ENCODE data around the gene SCEL. TPM values are rescaled to one million over a fixed set of nuclear protein-coding genes. Genes with fewer than 3 reads are reported as not detected.

The SCEL gene
- total RNA-seq, 1 donor from 2014 or later, result 91.3 TPM

DNA sequence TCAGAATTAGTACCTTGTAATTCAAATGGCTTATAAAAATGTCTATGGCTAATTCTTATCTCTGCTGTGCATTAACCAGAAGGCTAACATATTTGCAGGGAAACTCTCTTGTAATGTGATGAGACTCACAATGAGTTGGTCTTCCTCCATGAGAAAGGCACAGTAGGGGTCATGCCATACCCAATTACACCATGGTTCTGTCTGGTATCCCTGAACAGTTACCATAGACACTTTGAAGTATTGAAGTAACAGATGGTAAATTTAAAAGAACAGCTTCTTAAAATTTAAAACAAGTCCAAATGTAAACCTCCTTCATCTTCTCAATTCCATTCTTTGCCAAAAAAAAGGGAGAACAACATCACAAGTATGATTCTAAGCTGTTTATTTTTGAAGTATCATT is 139.3 kb downstream of the SCEL start:
- Histone ChIP-seq H3K4me3 (no peak overlapping the region), H3K27me3 (no peaks in the 10 kb centered on the region), H3K36me3 (no peaks in the 10 kb centered on the region), H3K4me1 (no peaks in the 10 kb centered on the region), H3K9me3 (no peaks in the 10 kb centered on the region), H3K27ac (no peak overlapping the region)
- intact Hi-C loops (cut with DNase I), result no loop called here
- TF ChIP-seq CTCF (IDR thresholded peaks at IDR 0.05) (no peak), POLR2AphosphoS5 (IDR thresholded peaks at IDR 0.05; ENCODE audit: insufficient read depth in 1 of 2, low read depth in 1 of 2) (no peak), POLR2A (IDR thresholded peaks at IDR 0.05) (no peak)
- DNase-seq (ENCODE audit: extremely low spot score in 2 of 2), result no peak

- Histone ChIP-seq H3K36me3 (no peaks in the 10 kb centered on the region), H3K4me3 (no peak overlapping the region), H3K27ac (no peak overlapping the region), H3K4me1 (no peaks in the 10 kb centered on the region), H3K27me3 (no peaks in the 10 kb centered on the region), H3K9me3 (no peaks in the 10 kb centered on the region)
- intact Hi-C loops (cut with DNase I), result no loop called here
- no peak for DNase-seq (ENCODE audit: extremely low spot score in 2 of 2)
- TF ChIP-seq POLR2AphosphoS5 (IDR thresholded peaks at IDR 0.05; ENCODE audit: insufficient read depth in 1 of 2, low read depth in 1 of 2) (no peak), CTCF (IDR thresholded peaks at IDR 0.05) (no peak)
Measured at GRCh38 chr13:77678691-77679235, 143.3 kb downstream of the SCEL start.

- Histone ChIP-seq H3K36me3 (no peaks in the 10 kb centered on the region), H3K27ac (no peak overlapping the region), H3K27me3 (no peaks in the 10 kb centered on the region), H3K4me3 (no peak overlapping the region), H3K4me1 (no peaks in the 10 kb centered on the region), H3K9me3 (no peaks in the 10 kb centered on the region)
- TF ChIP-seq CTCF (IDR thresholded peaks at IDR 0.05), result no peak
- TF ChIP-seq POLR2AphosphoS5 (IDR thresholded peaks at IDR 0.05; ENCODE audit: insufficient read depth in 1 of 2, low read depth in 1 of 2), result no peak
- TF ChIP-seq POLR2A (IDR thresholded peaks at IDR 0.05), result no peak
- no peak for DNase-seq (ENCODE audit: extremely low spot score in 2 of 2)
- intact Hi-C loops (cut with DNase I), result no loop called here
Measured at GRCh38 chr13:77687799-77688198, 152.3 kb downstream of the SCEL start.

DNA sequence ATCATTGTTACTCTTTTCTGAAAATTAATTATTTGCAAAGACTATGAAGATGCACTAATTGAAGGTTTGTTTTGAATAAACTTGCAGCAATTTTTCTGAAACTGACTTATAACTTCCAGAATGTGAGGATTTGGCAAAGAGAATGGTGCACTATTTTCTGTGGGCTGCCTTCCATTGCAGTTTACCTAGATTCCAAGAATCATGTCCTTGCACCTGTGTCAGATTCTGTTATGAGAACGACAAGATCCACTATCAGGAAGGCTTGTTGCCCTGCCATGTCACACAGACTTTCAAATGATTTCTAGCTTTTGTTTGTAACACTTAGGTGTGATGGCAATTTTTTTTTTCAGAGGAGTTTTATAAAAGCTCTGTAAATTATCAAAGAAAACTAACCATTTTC is 156.4 kb downstream of the SCEL start:
- Histone ChIP-seq H3K36me3 (no peaks in the 10 kb centered on the region), H3K4me1 (peaks cover 9% of the 10 kb centered on the region), H3K9me3 (no peaks in the 10 kb centered on the region), H3K27me3 (no peaks in the 10 kb centered on the region), H3K27ac (no peak overlapping the region), H3K4me3 (no peak overlapping the region)
- TF ChIP-seq POLR2AphosphoS5 (IDR thresholded peaks at IDR 0.05; ENCODE audit: insufficient read depth in 1 of 2, low read depth in 1 of 2) (no peak), POLR2A (IDR thresholded peaks at IDR 0.05) (no peak), CTCF (IDR thresholded peaks at IDR 0.05) (no peak)
- intact Hi-C loops (cut with DNase I), result no loop called here
- no peak for DNase-seq (ENCODE audit: extremely low spot score in 2 of 2)

- Histone ChIP-seq H3K9me3 (no peaks in the 10 kb centered on the region), H3K27me3 (no peaks in the 10 kb centered on the region), H3K27ac (no peak overlapping the region), H3K4me3 (no peak overlapping the region), H3K4me1 (peaks cover 9% of the 10 kb centered on the region), H3K36me3 (no peaks in the 10 kb centered on the region)
- TF ChIP-seq POLR2AphosphoS5 (IDR thresholded peaks at IDR 0.05; ENCODE audit: insufficient read depth in 1 of 2, low read depth in 1 of 2) (no peak), POLR2A (IDR thresholded peaks at IDR 0.05) (no peak), CTCF (IDR thresholded peaks at IDR 0.05) (no peak)
- intact Hi-C loops (cut with DNase I), result no loop called here
- DNase-seq (ENCODE audit: extremely low spot score in 2 of 2), result no peak
Measured at GRCh38 chr13:77692746-77693448, 157.4 kb downstream of the SCEL start.
